ENCODE measurements around the gene GALK2. TPM values are rescaled to one million over a fixed set of nuclear protein-coding genes. Genes with fewer than 3 reads are reported as not detected.
A peak's percentile ranks its signal among the peaks of the same experiment; 100 is the strongest.

Gene GALK2
- total and polyA plus RNA-seq, 5 experiments from 2014 or later, result 18.8 to 27.9 (median 21.5) TPM

GRCh38 chr15:49306551-49306950 lies 136.5 kb downstream of the GALK2 start:
- POLR2A ChIA-PET, result no interaction called here
- DNase-seq (no peak), ATAC-seq (no peak)
- H3K27ac Mint-ChIP-seq, result no peak overlapping the region
- H3K4me3 Mint-ChIP-seq, result no peak overlapping the region
- peaks cover 0 to 4% (median 0%) of the 10 kb centered on the region in 9 donors for H3K9me3 Mint-ChIP-seq
- peaks cover 23 to 71% (median 68%) of the 10 kb centered on the region in 3 donors for H3K36me3 Mint-ChIP-seq
- H3K27me3 Mint-ChIP-seq, result no peaks in the 10 kb centered on the region
- peaks cover 2 to 20% (median 11%) of the 10 kb centered on the region in 4 donors for H3K4me1 Mint-ChIP-seq

GRCh38 chr15:49308686-49309085 lies 138.6 kb downstream of the GALK2 start:
- Mint-ChIP-seq H3K4me1 (peaks cover 4 to 20% (median 7%) of the 10 kb centered on the region in 4 donors), H3K4me3 (no peak overlapping the region), H3K36me3 (peaks cover 23 to 67% (median 57%) of the 10 kb centered on the region in 3 donors), H3K9me3 (peaks cover 0 to 4% (median 0%) of the 10 kb centered on the region in 9 donors), H3K27me3 (no peaks in the 10 kb centered on the region), H3K27ac (peak overlapping the region in 1 of 10 donors; percentile 50)
- POLR2A ChIA-PET, result no interaction called here
- no peak for ATAC-seq
- no peak for DNase-seq

- H3K36me3 Mint-ChIP-seq, result peaks cover 24 to 65% (median 48%) of the 10 kb centered on the region in 3 donors
- DNase-seq (no peak), ATAC-seq (no peak)
- peak overlapping the region in 1 of 10 donors; percentile 1 for H3K27ac Mint-ChIP-seq
- no peaks in the 10 kb centered on the region for H3K27me3 Mint-ChIP-seq
- H3K4me3 Mint-ChIP-seq, result no peak overlapping the region
- H3K4me1 Mint-ChIP-seq, result peaks cover 4 to 20% (median 7%) of the 10 kb centered on the region in 4 donors
- POLR2A ChIA-PET, result no interaction called here
- peaks cover 0 to 4% (median 0%) of the 10 kb centered on the region in 9 donors for H3K9me3 Mint-ChIP-seq
Measured at GRCh38 chr15:49309889-49310288, 139.8 kb downstream of the GALK2 start.

GRCh38 chr15:49313650-49314049 lies 143.6 kb downstream of the GALK2 start:
- H3K4me1 Mint-ChIP-seq, result peaks cover 0 to 12% (median 4%) of the 10 kb centered on the region in 4 donors
- H3K27me3 Mint-ChIP-seq, result no peaks in the 10 kb centered on the region
- H3K9me3 Mint-ChIP-seq, result peaks cover 0 to 10% (median 0%) of the 10 kb centered on the region in 9 donors
- POLR2A ChIA-PET, result no interaction called here
- H3K4me3 Mint-ChIP-seq, result no peak overlapping the region
- no peak overlapping the region for H3K27ac Mint-ChIP-seq
- H3K36me3 Mint-ChIP-seq, result peaks cover 15 to 50% (median 36%) of the 10 kb centered on the region in 3 donors
- DNase-seq, result no peak
- no peak for ATAC-seq

- DNase-seq, result no peak
- POLR2A ChIA-PET, result no interaction called here
- Mint-ChIP-seq H3K9me3 (peaks cover 0 to 10% (median 0%) of the 10 kb centered on the region in 9 donors), H3K4me1 (peaks cover 0 to 12% (median 4%) of the 10 kb centered on the region in 4 donors), H3K27ac (no peak overlapping the region), H3K4me3 (no peak overlapping the region), H3K36me3 (peaks cover 15 to 54% (median 42%) of the 10 kb centered on the region in 3 donors), H3K27me3 (no peaks in the 10 kb centered on the region)
- ATAC-seq, result no peak
Measured at GRCh38 chr15:49314716-49315115, 144.7 kb downstream of the GALK2 start.

GRCh38 chr15:49315391-49315823 lies 145.4 kb downstream of the GALK2 start:
- POLR2A ChIA-PET, result no interaction called here
- no peak for DNase-seq
- ATAC-seq, result no peak
- no peaks in the 10 kb centered on the region for H3K27me3 Mint-ChIP-seq
- no peak overlapping the region for H3K4me3 Mint-ChIP-seq
- H3K9me3 Mint-ChIP-seq, result peaks cover 0 to 6% (median 0%) of the 10 kb centered on the region in 9 donors
- H3K27ac Mint-ChIP-seq, result no peak overlapping the region
- H3K36me3 Mint-ChIP-seq, result peaks cover 11 to 55% (median 42%) of the 10 kb centered on the region in 3 donors
- peaks cover 0 to 12% (median 3%) of the 10 kb centered on the region in 4 donors for H3K4me1 Mint-ChIP-seq

- DNase-seq (no peak), ATAC-seq (no peak)
- H3K36me3 Mint-ChIP-seq, result peaks cover 15 to 60% (median 41%) of the 10 kb centered on the region in 3 donors
- H3K27ac Mint-ChIP-seq, result peak overlapping the region in 1 of 10 donors; percentile 21
- POLR2A ChIA-PET, result no interaction called here
- peaks cover 0 to 6% (median 0%) of the 10 kb centered on the region in 9 donors for H3K9me3 Mint-ChIP-seq
- peaks cover 0 to 7% (median 3%) of the 10 kb centered on the region in 4 donors for H3K4me1 Mint-ChIP-seq
- no peaks in the 10 kb centered on the region for H3K27me3 Mint-ChIP-seq
- no peak overlapping the region for H3K4me3 Mint-ChIP-seq
Measured at GRCh38 chr15:49320351-49320750, 150.3 kb downstream of the GALK2 start.

- DNase-seq (no peak), ATAC-seq (no peak)
- no peak overlapping the region for H3K27ac Mint-ChIP-seq
- H3K4me1 Mint-ChIP-seq, result peaks cover 0 to 7% (median 3%) of the 10 kb centered on the region in 4 donors
- no peak overlapping the region for H3K4me3 Mint-ChIP-seq
- peaks cover 8 to 65% (median 38%) of the 10 kb centered on the region in 3 donors for H3K36me3 Mint-ChIP-seq
- H3K27me3 Mint-ChIP-seq, result no peaks in the 10 kb centered on the region
- POLR2A ChIA-PET, result no interaction called here
- no peaks in the 10 kb centered on the region for H3K9me3 Mint-ChIP-seq
Measured at GRCh38 chr15:49323207-49323606, 153.2 kb downstream of the GALK2 start.

GRCh38 chr15:49327927-49328326 lies 157.9 kb downstream of the GALK2 start:
- H3K4me1 Mint-ChIP-seq, result no peaks in the 10 kb centered on the region
- H3K27ac Mint-ChIP-seq, result peak overlapping the region in 1 of 10 donors; percentile 17
- H3K9me3 Mint-ChIP-seq, result no peaks in the 10 kb centered on the region
- ATAC-seq, result no peak
- DNase-seq, result no peak
- POLR2A ChIA-PET, result no interaction called here
- H3K27me3 Mint-ChIP-seq, result no peaks in the 10 kb centered on the region
- no peak overlapping the region for H3K4me3 Mint-ChIP-seq
- peaks cover 0 to 46% (median 13%) of the 10 kb centered on the region in 3 donors for H3K36me3 Mint-ChIP-seq

GRCh38 chr15:49328941-49329340 lies 158.9 kb downstream of the GALK2 start:
- Mint-ChIP-seq H3K36me3 (peaks cover 0 to 42% (median 16%) of the 10 kb centered on the region in 3 donors), H3K9me3 (no peaks in the 10 kb centered on the region), H3K27ac (no peak overlapping the region), H3K27me3 (no peaks in the 10 kb centered on the region), H3K4me1 (no peaks in the 10 kb centered on the region), H3K4me3 (no peak overlapping the region)
- ATAC-seq (no peak), DNase-seq (no peak)
- POLR2A ChIA-PET, result no interaction called here

- DNase-seq (no peak), ATAC-seq (no peak)
- peaks cover 0 to 2% (median 0%) of the 10 kb centered on the region in 4 donors for H3K4me1 Mint-ChIP-seq
- no peaks in the 10 kb centered on the region for H3K27me3 Mint-ChIP-seq
- H3K36me3 Mint-ChIP-seq, result peaks cover 0 to 40% (median 18%) of the 10 kb centered on the region in 3 donors
- no peaks in the 10 kb centered on the region for H3K9me3 Mint-ChIP-seq
- POLR2A ChIA-PET, result no interaction called here
- no peak overlapping the region for H3K27ac Mint-ChIP-seq
- no peak overlapping the region for H3K4me3 Mint-ChIP-seq
Measured at GRCh38 chr15:49330166-49330565, 160.1 kb downstream of the GALK2 start.

- Mint-ChIP-seq H3K36me3 (peaks cover 0 to 38% (median 20%) of the 10 kb centered on the region in 3 donors), H3K27ac (peak overlapping the region in 1 of 10 donors; percentile 35), H3K4me1 (peaks cover 0 to 2% (median 0%) of the 10 kb centered on the region in 4 donors), H3K27me3 (no peaks in the 10 kb centered on the region), H3K4me3 (no peak overlapping the region), H3K9me3 (no peaks in the 10 kb centered on the region)
- POLR2A ChIA-PET, result no interaction called here
- DNase-seq (no peak), ATAC-seq (no peak)
Measured at GRCh38 chr15:49331442-49331841, 161.4 kb downstream of the GALK2 start.

- POLR2A ChIA-PET, result no interaction called here
- peak overlapping the region in 1 of 10 donors; percentile 17 for H3K27ac Mint-ChIP-seq
- peaks cover 4 to 35% (median 20%) of the 10 kb centered on the region in 3 donors for H3K36me3 Mint-ChIP-seq
- peaks cover 0 to 2% (median 0%) of the 10 kb centered on the region in 4 donors for H3K4me1 Mint-ChIP-seq
- no peak overlapping the region for H3K4me3 Mint-ChIP-seq
- H3K9me3 Mint-ChIP-seq, result no peaks in the 10 kb centered on the region
- ATAC-seq (no peak), DNase-seq (no peak)
- H3K27me3 Mint-ChIP-seq, result no peaks in the 10 kb centered on the region
Measured at GRCh38 chr15:49331951-49332350, 161.9 kb downstream of the GALK2 start.

- Mint-ChIP-seq H3K27me3 (no peaks in the 10 kb centered on the region), H3K4me1 (peaks cover 0 to 2% (median 0%) of the 10 kb centered on the region in 4 donors), H3K27ac (no peak overlapping the region), H3K4me3 (no peak overlapping the region), H3K36me3 (peaks cover 44 to 54% (median 53%) of the 10 kb centered on the region in 3 donors), H3K9me3 (peaks cover 0 to 35% (median 12%) of the 10 kb centered on the region in 9 donors)
- ATAC-seq (no peak), DNase-seq (no peak)
- POLR2A ChIA-PET, result no interaction called here
Measured at GRCh38 chr15:49339656-49340055, 169.6 kb downstream of the GALK2 start.
